Measurements from ENCODE around the gene TMX3.
A peak's percentile ranks its signal among the peaks of the same experiment; 100 is the strongest.

TMX3 gene

GRCh38 chr18:68740966-68741365 lies 26.1 kb upstream of the TMX3 start:
- DNase-seq (ENCODE audit: low read depth in 2 of 2), result no peak
- TF ChIP-seq, protein P1, sequence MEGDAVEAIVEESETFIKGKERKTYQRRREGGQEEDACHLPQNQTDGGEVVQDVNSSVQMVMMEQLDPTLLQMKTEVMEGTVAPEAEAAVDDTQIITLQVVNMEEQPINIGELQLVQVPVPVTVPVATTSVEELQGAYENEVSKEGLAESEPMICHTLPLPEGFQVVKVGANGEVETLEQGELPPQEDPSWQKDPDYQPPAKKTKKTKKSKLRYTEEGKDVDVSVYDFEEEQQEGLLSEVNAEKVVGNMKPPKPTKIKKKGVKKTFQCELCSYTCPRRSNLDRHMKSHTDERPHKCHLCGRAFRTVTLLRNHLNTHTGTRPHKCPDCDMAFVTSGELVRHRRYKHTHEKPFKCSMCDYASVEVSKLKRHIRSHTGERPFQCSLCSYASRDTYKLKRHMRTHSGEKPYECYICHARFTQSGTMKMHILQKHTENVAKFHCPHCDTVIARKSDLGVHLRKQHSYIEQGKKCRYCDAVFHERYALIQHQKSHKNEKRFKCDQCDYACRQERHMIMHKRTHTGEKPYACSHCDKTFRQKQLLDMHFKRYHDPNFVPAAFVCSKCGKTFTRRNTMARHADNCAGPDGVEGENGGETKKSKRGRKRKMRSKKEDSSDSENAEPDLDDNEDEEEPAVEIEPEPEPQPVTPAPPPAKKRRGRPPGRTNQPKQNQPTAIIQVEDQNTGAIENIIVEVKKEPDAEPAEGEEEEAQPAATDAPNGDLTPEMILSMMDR (IDR thresholded peaks at IDR 0.05; ENCODE audit: low read depth, low read length), result no peak
- no peak overlapping the region for H3K4me3 ChIP-seq (replicated peaks in 1 of 2; ENCODE audit: low read depth in 2 of 2, low read length in 2 of 2)

DNA sequence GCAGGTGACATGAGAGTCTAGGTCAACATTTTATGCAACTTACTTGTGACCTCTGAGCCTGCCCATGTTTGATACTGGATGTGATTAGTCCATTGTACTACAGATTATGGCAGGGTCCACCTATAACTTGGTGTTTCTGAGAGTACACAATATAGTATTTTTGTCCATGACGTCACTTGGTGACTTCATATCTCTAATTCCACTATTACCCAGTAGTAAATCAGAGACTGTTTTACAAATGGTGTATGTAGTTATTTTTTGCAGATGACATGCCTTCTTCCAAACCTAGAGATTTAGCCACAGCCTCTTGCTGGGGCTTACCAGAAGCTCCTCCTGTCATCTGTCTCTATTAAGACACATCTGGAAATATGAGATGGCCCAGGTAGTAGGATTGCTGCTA lies 24.6 kb upstream of the TMX3 start:
- TF ChIP-seq, protein P1 (IDR thresholded peaks at IDR 0.05; ENCODE audit: low read depth, low read length), result no peak
- DNase-seq (ENCODE audit: low read depth in 2 of 2), result no peak
- H3K4me3 ChIP-seq (replicated peaks in 1 of 2; ENCODE audit: low read depth in 2 of 2, low read length in 2 of 2), result no peak overlapping the region

DNA sequence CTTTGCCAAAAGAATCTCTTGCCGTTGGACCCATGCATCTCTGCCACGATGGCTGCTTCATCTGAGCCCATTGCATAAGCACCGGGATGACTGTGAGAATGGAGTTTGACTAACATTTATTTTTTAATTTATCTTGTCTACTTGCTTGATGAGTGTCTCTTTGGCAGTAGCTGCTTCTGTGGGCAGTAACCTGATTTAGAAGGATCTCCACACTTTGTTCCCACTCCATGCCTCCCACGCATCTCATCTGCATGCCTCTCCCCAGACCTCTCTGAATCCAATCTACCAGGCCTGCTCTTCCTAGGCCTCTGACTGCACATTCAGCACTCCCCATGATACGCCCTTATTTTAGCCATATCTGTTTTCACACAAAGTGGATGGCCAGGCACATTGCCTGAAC lies 23.7 kb upstream of the TMX3 start:
- no peak overlapping the region for H3K4me3 ChIP-seq (replicated peaks in 1 of 2; ENCODE audit: low read depth in 2 of 2, low read length in 2 of 2)
- DNase-seq (ENCODE audit: low read depth in 2 of 2), result no peak
- TF ChIP-seq, protein P1 (IDR thresholded peaks at IDR 0.05; ENCODE audit: low read depth, low read length), result no peak

DNA sequence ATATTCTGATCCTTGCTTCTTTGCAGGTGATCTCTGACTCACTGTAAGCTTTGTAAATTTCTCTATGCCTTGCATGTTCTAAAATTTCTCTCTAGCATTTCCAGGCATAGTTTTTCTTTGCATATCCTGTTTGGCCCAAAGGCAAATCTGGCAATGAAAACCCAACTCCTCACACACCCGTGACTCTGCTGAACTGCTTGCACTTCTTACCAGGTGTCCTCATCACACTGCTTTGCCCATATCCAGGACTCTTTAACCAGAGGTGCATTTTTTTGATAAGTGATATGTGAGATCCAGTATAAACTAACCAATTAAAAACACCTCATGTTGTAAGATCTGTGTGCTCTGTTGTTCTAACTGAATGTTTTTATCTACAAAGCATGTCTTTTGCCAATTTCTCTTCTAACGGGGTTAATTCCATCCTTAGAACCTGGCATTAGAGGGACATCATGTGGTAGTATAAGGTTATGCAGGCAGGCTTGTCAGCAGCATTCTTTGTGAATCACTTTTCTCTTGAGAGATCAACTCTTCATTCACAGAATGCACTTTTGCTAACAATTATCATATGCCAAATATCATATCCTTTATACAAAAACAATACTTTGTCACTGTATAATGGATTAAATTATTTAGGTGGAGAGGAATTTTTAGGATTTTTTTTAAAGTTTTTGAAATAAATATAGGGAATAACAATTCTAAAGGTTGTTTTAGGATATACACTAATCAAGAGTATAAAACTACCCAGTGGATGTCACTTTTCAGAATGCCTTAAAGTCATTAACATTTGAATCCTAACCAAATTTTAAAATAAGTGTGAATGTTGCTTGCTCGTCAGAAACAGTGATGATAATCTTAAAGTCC lies 20.8 kb upstream of the TMX3 start:
- TF ChIP-seq, protein P1 (IDR thresholded peaks at IDR 0.05; ENCODE audit: low read depth, low read length), result peak; percentile 83
- DNase-seq (ENCODE audit: low read depth in 2 of 2), result peak; percentile 81 to 85

GRCh38 chr18:68734308-68734707 lies 19.4 kb upstream of the TMX3 start:
- TF ChIP-seq, protein P1 (IDR thresholded peaks at IDR 0.05; ENCODE audit: low read depth, low read length), result no peak

More for the DNA sequence above, 20.8 kb upstream of the TMX3 start:
- no peak overlapping the region for H3K4me3 ChIP-seq (replicated peaks in 1 of 2; ENCODE audit: low read depth in 2 of 2, low read length in 2 of 2)

DNA sequence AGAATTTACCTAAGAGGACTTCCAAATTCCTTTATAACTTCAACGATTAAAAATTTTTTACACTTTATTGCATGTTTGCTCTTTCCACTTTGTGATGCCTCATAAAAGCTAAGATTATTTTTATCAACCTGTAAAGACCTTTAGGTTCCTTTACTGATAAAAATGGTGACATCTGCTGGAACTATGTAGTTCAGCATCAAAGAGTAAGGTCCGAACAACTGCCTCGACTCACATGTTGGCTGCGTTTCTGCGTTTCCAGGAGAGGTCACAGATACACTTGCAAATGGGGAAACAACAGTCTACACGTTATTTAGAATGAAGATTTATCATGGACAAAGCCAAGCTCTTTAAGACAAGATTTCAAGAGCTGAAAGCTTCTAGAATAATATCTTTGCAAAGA lies 18.8 kb upstream of the TMX3 start:
- TF ChIP-seq, protein P1 (IDR thresholded peaks at IDR 0.05; ENCODE audit: low read depth, low read length), result no peak
- DNase-seq (ENCODE audit: low read depth in 2 of 2), result peak in 1 of 2 donors; percentile 16
- no peak overlapping the region for H3K4me3 ChIP-seq (replicated peaks in 1 of 2; ENCODE audit: low read depth in 2 of 2, low read length in 2 of 2)

More at GRCh38 chr18:68734308-68734707, 19.4 kb upstream of the TMX3 start:
- no peak overlapping the region for H3K4me3 ChIP-seq (replicated peaks in 1 of 2; ENCODE audit: low read depth in 2 of 2, low read length in 2 of 2)
- DNase-seq (ENCODE audit: low read depth in 2 of 2), result peak in 1 of 2 donors; percentile 74
